Measurements from ENCODE around the gene SPACA6.
"Not testable (repeated sequence)": the region's sequence is repeated elsewhere in the genome, so short reads cannot be mapped to it uniquely, and the experiment has no call there.

The SPACA6 gene, protein sequence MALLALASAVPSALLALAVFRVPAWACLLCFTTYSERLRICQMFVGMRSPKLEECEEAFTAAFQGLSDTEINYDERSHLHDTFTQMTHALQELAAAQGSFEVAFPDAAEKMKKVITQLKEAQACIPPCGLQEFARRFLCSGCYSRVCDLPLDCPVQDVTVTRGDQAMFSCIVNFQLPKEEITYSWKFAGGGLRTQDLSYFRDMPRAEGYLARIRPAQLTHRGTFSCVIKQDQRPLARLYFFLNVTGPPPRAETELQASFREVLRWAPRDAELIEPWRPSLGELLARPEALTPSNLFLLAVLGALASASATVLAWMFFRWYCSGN

DNA sequence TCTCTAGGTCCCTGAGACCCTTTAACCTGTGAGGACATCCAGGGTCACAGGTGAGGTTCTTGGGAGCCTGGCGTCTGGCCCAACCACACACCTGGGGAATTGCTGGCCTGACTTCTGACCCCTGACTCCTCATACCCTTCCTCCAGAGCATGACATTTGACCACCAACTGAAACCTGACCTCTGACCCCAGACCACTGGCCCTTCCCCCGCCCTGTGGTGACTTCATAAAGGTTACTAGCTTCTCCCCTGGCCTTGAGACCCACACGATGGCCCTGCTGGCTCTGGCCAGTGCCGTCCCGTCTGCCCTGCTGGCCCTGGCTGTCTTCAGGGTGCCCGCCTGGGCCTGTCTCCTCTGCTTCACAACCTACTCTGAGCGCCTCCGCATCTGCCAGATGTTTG lies at the start of gene SPACA6:
SPACA6 (plus strand) TSS at position 71 of the 400 bp plus-strand sequence; CDS start at position 268, 197 bp downstream.
- no peak for DNase-seq

DNA sequence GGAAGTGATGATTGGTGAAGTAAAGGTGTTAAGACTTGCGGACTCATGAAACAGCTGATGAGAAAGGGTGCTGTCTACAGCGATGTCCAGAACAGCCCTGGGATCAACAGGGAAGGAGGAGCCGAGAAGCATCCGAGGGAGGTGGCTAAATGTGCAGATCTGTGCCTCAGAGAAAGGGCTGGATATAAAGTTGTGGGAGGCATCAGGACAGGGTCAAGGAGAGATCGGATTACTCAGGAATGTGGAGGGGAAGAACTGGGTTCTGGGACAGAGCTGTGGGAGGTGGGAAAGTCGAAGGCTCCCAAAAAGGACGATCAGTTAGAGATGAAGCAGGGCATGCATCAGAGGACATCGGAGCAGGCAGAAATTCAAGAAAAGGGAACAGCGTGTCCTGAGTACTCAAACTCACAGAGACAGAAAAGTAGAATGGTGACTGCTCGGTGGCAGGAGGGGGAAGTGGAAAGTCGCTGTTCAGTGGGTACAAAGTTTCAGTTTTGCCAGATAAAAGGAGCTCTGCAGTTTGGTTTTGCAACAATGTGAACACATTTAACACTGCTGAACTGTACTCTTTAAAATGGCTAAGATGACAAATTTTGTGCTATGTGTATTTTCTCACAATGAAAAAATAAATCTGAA lies 48.4 kb upstream of the SPACA6 start:
- no peak for DNase-seq

DNA sequence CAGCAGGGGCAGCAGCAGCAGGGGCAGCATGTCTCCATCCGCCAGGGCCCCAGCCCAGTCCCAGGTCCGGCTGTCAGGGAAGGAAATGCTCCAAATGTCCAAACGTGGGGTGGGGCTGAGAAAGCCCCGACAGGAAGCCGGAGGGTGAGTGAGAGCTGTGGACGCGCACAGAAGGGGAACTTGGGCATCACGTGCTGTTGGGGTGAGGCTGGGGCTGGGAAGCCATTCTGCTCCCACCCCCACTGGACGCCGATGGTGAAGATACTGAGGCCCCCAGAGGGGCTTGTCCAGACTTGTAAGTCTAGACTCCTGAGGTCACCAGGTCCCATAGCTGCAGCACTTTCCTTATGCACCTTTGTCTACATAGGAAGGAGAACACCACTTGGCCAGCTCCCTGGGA lies 46.4 kb upstream of the SPACA6 start, which contains the start of gene SIGLEC14:
SIGLEC14 (minus strand) TSS at position 96 of the 400 bp plus-strand sequence; CDS start at position 30, 66 bp downstream.
- not testable (repeated sequence) for DNase-seq

DNA sequence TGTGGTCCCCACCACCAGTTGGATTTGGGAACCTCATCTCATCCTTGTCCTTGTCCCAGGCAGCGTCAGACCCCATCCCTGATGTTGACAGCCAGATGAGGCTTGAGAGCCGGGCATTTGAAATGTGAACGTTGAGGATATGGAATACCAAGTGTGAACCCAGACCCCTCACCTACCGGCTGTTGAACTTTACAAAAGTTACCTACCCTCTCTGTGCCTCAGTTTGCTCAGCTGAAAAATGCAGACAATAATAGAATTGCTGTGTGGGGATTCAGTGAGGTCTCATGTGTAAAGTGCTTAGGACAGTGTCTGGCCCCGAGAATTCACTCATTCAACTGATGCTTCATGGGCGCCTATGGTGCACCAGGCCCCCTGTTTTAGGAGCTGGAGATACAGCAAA lies 45.8 kb upstream of the SPACA6 start:
- DNase-seq: no peak

DNA sequence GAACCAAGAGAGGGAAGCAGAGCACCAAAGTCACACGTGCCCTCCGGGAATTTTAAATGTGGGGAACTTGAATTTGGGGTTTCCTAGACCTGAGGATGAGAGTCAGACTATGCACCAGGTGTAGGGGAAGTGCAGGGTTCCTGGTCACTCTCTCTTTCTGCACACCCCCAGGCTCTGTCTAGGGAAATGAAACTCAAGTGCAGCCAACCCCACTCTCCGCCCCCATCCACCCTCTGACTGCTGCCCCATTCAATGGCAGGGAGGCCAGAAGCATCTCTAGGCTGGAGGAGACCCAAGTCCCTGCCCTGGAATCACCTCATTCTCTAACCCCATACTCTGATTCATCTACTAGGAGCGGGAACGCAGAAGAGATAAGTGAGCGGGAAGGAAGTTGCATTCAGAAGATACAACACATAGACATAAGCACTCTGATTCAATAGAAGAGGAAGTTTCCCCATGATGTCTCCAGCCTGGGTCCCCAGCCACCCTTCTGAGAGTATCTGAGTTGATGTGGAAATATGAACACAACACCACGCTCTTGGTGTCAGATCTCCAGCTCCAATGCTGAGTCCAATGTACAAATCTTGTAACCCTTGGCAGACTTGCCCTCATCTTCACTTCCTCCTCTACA lies 41.8 kb upstream of the SPACA6 start:
- no peak for DNase-seq

DNA sequence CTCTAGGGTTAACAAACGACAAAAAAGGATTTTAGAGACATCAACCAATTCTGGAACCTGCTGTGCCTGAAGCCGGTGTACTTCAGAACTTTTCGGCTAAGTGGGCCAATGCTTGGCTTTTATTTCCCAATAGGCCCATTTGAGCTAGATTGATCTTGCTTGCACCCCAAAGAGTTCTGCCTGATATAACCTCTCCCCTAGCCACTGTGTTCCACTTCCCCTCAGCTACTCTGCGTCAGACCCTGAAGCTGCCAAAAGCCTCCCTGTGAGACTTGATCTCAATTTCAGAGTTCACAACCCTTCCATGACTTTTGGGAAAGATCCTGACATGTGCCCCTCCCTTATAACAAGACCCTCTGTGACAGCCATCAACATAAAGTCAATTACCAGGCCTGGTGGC lies 40.9 kb upstream of the SPACA6 start:
- DNase-seq: no peak

DNA sequence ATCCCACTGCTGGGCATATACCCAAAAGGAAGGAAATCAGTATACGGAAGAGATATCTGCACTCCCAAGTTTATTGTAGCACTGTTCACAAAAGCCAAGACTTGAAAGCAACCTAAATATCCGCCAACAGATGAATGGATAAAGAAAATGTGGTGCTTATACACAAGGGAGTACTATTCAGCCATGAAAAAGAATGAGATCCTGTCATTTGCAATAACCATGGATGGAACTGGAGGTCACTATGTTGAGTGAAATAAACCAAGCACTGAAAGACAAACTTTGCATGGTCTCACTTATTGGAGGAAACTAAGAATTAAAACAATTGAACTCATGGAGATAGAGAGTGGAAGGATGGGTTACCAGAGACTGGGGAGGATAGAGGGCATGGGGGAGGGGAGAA lies 40.0 kb upstream of the SPACA6 start:
- no peak for DNase-seq

DNA sequence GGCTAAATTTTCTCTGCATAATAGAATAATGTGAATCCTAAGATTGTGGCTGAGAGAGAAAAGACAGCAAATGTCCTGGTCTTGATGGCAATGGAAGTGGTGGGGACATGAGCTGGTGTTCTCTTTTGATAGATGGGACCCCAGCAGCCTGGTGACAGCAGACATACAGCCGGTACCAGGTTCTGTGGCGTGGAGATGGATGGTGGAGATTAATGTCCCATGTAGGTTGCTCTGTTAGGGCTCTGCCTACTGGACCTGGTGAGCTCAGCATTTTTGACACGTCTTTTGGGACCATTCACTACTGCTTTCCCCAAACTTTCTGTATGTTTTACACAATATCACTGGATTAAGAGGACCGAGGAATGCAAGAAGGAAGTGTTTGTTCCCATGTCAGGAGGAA lies 38.3 kb upstream of the SPACA6 start:
- no peak for DNase-seq

DNA sequence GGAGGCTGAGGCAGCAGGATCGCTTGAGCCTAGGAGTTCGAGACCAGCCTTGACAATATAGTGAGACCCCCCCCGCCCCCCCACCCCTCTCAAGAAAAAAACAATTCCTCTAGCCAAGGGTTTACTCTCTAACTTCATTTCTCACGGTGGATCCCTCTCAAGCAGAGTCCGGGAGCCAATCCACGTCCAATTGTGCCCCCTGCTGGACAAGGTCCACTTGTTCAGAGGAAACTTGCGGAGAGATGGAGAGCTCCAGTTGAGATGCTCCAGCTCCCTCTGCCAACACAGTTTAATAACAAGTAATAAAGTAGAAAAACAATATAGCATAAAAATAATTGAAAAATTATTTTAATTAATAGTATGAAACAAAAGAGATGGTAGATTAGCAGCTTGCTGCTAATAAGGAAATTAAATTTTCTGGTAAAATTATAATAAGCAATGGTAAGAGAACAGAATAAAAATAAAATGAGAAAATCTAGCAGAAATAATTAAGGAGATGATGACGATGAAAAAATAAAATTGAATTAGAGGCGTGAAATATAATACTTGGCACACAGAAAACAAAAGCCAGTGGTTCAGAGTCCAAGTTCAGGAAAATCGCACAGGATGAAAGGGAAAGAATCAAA lies 32.0 kb upstream of the SPACA6 start:
- DNase-seq: no peak

DNA sequence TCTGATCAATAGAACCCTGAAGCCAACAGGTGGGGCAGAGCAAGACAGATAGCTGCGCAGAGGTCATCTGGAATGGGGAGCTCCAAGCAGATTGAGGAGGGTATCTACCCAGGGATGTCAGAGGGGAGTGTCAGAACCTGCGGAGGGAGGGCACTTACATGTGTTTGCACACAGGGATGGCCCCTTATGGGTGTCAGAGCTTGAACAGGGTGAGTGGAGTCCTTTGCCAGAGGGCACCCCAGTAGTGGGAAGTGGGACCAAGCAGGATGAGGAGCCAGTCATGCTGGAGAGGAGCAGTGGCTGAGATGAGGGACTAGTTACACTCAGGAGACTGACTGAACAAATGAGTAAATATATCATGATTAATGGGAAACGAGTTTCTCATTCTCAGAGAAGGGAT lies 29.5 kb upstream of the SPACA6 start:
- no peak for DNase-seq

DNA sequence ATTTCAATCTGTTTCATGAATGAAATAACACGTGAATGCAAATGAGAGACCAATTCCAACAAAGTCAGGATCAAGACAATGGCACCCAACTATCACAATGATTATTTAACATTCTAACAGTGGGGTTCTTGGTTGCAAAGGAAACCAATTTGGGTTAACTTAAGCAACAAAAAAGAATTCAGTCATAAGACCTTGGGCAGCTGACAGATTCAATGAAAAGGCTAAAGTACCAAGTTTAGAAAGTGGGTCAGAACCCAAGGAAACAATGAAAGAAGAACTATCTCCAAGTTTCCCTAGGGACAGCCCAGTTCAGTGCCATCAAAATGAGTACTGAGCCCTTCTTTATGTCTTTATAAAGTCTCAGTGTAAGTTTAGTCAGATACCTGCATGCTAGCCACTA lies 29.0 kb upstream of the SPACA6 start:
- no peak for DNase-seq

DNA sequence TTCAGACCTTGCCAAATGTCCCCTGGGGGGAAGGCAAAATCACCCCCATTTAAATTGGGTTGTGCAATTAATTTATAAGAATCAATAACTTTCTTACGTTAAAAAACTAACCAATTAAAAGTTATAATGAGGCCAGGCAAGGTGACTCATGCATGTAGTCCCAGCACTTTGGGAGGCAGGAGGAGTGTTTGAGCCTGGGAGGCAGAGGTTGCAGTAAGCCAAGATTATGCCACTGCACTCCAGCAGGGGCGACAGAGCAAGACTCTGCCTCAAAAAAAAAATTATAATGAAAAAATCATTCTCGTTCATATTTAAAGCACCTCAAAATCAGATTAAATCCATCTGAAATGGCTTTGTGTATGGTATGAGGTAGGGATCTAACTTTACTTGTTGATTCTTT lies 28.1 kb upstream of the SPACA6 start:
- no peak for DNase-seq

DNA sequence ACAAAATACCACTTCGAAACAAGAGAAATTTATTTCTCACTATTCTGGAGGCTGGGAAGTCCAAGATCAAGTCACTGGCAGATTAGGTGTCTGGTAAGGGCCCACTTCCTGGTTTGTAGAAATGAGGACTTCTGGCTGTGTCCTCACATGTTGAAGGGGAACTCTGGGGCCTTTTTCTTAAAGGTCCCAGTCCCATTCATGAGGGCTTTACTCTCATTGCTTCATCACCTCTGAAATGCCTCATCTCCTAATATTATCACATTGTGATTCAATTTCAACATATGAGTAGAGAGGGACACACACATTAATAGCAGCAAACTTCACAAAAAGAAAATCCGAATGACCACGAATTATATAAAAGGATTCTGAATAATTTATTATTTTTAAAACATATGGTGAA lies 24.9 kb upstream of the SPACA6 start:
- no peak for DNase-seq

DNA sequence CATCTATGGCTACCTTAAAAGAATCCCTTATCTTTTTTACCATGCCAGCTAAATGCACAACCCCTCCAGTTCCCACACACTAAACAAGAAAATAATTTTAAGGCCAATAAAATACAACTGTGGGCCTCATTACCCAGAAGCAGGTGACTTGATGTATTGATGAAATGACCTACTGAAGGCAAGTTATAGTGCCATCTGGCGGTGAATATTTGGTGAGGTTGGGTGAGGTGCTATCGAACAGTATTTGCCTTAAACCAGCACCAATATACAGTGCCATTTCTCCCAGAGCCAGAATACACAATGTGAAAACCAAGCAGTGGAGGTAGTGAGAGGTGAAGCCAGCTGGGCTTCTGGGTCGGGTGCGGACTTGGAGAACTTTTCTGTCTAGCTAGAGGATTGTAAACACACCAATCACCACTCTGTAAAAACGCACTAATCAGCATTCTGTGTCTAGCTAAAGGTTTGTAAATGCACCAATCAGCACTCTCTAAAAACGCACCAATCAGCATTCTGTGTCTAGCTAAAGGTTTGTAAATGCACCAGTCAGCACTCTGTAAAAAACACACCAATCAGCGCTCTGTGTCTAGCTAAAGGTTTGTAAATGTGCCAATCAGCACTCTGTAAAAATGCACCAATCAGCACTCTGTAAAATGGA lies 17.1 kb upstream of the SPACA6 start:
- not testable (repeated sequence) for DNase-seq

DNA sequence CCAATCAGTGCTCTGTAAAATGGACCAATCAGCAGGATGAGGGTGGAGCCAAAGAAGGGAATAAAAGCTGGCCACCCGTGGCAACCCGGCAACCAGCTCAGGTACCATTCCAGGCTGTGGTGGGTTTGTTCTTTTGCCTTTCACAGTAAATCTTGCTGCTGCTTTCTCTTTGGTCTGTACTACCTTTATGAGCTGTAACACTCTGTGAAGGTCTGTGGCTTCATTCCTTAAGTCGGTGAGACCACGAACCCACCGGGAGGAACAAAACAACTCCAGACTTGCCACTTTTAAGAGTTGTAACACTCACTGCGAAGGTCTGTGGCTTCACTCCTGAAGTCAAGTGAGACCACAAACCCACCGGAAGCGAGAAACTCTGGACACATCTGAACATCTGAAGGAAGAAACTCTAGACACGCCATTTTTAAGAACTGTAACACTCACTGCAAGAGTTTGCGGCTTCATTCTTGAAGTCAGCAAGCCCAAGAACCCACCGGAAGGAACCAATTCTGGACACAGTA lies 16.5 kb upstream of the SPACA6 start:
- no peak for DNase-seq

DNA sequence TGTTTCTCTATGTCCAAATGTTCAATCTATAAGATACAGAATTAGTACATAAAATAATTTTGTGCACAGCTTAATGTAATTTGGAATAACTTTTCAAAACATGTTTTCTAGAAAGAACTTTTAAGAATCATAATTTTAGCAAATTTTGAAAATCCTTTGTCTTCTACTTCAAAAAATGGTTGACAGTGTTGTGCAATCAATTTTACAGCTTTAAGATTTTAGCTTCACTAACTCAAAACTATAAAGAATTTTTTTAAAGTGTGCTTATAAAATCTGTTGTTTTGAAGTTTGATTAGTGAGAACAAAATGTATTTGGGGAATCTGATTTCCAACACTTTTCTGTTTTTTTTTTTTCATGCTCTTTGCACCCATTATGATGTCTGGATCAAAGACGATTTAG lies 12.7 kb upstream of the SPACA6 start:
- no peak for DNase-seq

DNA sequence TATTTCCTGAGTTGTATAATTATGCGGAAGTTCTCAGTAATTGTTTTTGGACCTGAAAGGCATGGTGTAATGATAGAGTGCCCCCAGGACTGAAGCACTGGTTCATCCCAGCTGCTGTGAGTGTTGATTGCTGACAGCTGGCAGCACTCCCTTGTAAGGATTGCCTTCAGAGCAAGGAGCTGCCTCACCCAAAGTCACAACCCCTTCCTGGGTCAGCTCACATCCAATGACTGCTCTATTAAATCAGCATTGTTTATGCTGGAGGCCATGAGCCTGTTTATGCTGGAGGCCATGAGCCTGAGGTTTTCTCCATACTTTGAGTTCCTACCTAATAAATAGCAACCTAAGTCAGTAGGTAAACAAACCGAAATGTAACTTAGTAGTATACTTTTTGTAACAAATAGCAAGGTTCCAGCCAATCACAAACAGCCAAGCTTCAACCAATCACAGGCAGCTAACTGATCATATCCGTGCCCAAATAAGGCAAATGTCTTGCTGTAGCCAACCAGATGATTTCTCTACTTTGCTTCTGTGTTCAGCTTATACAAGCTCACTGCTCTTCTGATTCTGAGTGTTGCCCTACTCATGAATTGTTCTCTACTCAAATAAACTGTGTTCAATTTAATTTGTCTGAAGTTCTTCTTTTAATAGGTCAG lies 11.7 kb upstream of the SPACA6 start:
- no peak for DNase-seq

DNA sequence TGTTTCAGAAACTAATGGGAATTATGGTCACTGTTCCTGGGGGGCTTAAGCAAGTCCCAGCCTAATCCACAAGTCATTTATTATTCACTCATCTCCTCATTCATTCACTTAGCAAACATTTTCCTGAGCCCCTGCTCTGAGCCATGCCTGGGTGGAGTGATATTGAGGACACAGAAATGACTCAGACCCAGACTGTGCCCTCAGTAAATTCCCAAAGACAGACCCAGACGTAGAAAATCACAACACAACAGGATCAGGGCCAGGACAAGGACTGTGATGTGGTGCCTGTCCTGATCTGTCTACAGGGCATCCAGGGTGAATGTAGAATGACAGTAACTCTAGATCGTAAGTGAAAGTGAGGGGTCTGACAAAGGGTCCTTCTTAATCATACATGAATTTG lies 7.0 kb upstream of the SPACA6 start:
- no peak for DNase-seq

DNA sequence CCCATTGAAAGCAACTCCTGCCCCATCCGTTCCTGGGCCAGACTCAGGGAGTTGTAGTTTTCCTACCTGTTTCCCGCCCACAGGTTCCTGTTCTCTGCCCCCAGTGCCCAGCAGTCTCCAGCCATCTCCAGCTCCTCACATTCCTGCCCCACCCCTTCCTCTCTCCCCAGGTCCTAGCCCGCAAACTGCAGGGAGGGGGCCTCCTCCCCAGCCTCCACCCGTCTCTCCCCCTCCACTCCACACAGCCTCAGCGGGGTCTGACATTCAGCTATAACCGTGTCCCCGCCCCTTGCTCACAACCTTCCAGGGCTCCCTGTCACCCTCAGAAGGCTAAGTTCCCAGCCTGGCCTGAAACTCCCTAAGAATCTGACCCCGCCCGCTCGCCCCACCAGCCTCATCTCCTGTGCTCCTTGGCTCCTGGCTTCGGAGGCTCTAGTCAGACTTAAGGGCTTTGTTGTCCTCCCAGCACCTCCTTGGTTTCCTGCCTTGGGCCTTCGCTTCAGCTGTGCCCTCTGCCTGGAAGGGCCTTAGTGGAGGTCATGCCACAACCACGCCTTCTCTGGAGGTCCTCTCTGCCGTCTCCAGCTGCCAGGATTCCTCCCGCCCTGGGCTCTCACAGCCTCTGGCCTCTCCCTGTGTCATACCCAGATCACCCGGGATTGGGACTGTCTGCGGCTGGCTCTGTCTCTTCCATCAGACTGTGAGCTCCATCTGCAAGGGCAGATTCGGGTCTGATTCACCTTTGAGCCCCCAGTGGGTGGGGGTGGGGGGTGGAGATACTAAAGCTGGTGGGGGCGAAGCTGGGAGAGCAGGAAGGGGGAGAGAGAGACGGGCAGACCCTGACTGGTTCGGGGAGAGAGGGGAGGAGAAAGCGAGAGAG lies 5.1 kb upstream of the SPACA6 start:
- DNase-seq: no peak

DNA sequence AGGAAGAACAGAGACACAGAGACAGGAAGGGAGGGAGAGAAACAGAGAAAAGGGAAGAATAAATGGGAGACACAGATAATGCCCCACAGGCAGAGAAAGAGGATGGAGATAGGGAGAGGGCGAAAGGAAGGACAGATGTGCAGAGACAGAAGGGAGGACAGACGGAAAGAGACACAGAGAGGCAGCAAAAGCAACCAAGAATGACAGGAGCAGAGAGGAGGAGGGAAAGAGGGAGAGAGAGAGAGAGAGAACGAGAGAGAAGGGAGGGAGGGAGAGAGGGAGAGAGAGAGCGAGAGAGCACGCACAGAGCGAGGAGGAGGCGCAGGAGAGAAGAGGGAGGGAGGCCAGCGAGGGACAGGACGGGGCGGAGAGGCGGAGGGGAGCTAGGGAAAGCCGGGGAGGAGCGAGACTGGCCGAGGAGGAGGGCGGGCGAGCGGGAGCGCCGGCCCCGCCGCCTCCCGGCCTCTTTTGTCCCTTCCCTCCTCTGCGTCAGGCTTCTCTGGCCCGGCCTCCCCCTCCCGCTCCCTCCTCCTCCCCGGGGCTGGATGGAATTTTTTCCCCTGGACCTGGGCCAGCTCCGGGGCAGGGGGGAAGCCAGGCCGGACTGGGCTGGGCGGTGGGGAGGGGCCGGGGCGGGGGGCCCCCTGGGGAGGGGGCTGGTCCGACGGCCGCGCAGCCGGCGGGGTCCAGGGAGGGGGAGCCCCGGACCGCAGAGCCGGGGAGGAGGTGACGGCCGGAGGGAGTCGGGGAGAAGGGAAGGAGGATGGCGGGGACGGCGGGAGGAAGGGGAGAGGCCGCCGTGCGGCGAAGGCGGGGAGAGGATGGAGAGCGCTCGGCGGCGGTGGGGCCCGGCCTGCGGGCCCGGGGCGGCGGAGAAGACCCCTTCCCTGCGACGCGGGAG lies 4.2 kb upstream of the SPACA6 start:
- no peak for DNase-seq

Measured in cortex of kidney (tissue), 1 donor.